ENCODE measurements around the gene COL23A1.

COL23A1 gene

GRCh38 chr5:178367736-178368120 lies 222.5 kb downstream of the COL23A1 start:
- Histone ChIP-seq H3K27me3 (peaks cover 0 to 30% of the 10 kb centered on the region in 2 donors), H3K4me3 (no peak overlapping the region), H3K36me3 (no peaks in the 10 kb centered on the region), H3K9me3 (no peaks in the 10 kb centered on the region), H3K27ac (no peak overlapping the region), H3K4me1 (peaks cover 0 to 13% (median 6%) of the 10 kb centered on the region in 4 donors)
- intact Hi-C loops (cut with DNase I; ENCODE audit: low total_unique reads): no loop called here
- DNase-seq: no peak
- TF ChIP-seq CTCF (IDR thresholded peaks at IDR 0.05): no peak

- intact Hi-C loops (cut with DNase I; ENCODE audit: low total_unique reads): no loop called here
- H3K36me3 ChIP-seq: no peaks in the 10 kb centered on the region
- no peaks in the 10 kb centered on the region for H3K9me3 ChIP-seq
- peaks cover 0 to 30% of the 10 kb centered on the region in 2 donors for H3K27me3 ChIP-seq
- no peak for TF ChIP-seq CTCF (IDR thresholded peaks at IDR 0.05)
- no peak for DNase-seq
- H3K27ac ChIP-seq: no peak overlapping the region
- H3K4me1 ChIP-seq: peaks cover 0 to 8% (median 4%) of the 10 kb centered on the region in 4 donors
- H3K4me3 ChIP-seq: no peak overlapping the region
These were observed 223.0 kb downstream of the COL23A1 start for GRCh38 chr5:178366998-178367735.

DNA sequence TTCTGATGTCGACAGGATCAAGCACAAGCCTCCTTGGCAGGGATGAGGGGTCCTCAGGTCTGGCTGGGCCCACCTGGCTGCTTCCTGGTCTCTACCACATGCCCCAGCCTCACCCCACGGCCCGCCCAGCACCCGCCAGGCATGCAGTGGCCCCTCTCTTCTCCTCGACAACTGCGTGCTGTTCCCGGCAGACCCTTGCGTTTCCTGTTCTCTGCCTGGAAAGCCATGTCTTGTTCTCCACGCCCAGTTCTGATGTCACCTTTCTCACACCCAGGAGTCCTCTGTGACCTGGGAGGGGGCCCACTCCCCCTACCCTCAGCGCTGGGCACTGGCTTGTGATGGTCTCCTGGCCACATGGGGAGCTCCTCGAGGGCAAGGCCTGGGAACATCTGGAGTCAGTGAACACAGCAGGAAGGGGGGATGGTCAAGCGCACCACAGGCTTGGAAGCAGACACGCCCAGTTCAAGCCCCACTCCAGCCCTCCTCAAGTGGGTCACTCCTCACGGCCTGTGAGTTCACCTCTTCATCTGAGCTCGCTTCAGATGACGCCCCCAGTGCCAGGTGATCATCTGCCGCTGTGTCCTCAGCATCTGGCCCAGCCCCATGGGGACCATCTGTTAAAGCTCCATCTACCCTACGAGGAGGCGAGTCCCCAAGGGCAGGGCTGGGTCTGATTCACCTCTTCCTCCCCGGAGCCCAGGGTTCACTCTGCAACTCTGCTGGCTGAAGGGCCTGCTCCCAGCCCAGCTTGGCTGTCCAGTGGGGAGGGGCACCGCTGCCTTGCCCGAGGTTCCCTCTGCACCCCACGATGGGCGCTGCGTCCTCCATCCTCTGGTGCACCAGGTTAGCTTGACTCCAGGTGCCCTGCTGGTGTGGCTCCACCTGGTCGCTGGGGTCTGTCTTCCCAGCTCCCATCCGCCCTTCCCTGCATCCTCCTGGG lies 224.4 kb downstream of the COL23A1 start:
- intact Hi-C loops (cut with DNase I; ENCODE audit: low total_unique reads): no loop called here
- H3K4me1 ChIP-seq: no peaks in the 10 kb centered on the region
- no peak overlapping the region for H3K27ac ChIP-seq
- peaks cover 0 to 30% of the 10 kb centered on the region in 2 donors for H3K27me3 ChIP-seq
- H3K36me3 ChIP-seq: no peaks in the 10 kb centered on the region
- H3K9me3 ChIP-seq: no peaks in the 10 kb centered on the region
- TF ChIP-seq CTCF (IDR thresholded peaks at IDR 0.05): no peak
- H3K4me3 ChIP-seq: no peak overlapping the region
- DNase-seq: no peak

- H3K27ac ChIP-seq: no peak overlapping the region
These were observed 225.9 kb downstream of the COL23A1 start for GRCh38 chr5:178364326-178364675.

More at GRCh38 chr5:178364326-178364675, 225.9 kb downstream of the COL23A1 start:
- Histone ChIP-seq H3K9me3 (no peaks in the 10 kb centered on the region), H3K27me3 (peaks cover 0 to 35% of the 10 kb centered on the region in 2 donors), H3K4me3 (no peak overlapping the region), H3K36me3 (no peaks in the 10 kb centered on the region), H3K4me1 (no peaks in the 10 kb centered on the region)
- intact Hi-C loops (cut with DNase I; ENCODE audit: low total_unique reads): no loop called here
- TF ChIP-seq CTCF (IDR thresholded peaks at IDR 0.05): no peak
- no peak for DNase-seq

Measured in tibial artery (tissue), 4 donors.